PFSK-1 (cell line): ENCODE results near the gene PRMT9.

Experiments used
- FOXP2 ChIP-seq: optimal IDR thresholded peaks from 2 replicates; pipeline ENCODE3; 2011; ENCODE audit warnings: borderline replicate concordance, control low read depth, inconsistent platforms; ENCODE audit not compliant: insufficient read depth; ENCODE audit errors: extremely low read length, extremely low read depth
- POLR2AphosphoS5 ChIP-seq: IDR thresholded peaks from 2 replicates; pipeline ENCODE4 v1.6.1; 2012; ENCODE audit warnings: low read depth, mild to moderate bottlenecking, control low read depth, low read length, moderate library complexity
- REST ChIP-seq, 2 experiments: IDR thresholded peaks; 2 replicates each; pipeline versions ENCODE4 v1.6.1 to v1.8.0; 2011 to 2012; ENCODE audit warnings: low read depth in 2 of 2, low read length in 2 of 2, control low read depth in 1 of 2, inconsistent platforms in 1 of 2, mild to moderate bottlenecking in 1 of 2, moderate library complexity in 1 of 2; ENCODE audit not compliant: insufficient read depth in 1 of 2
- SIN3A ChIP-seq: IDR thresholded peaks from 2 replicates; pipeline ENCODE4 v1.6.1; 2012; ENCODE audit warnings: mild to moderate bottlenecking, low read length, moderate library complexity, borderline replicate concordance; ENCODE audit not compliant: insufficient read depth
- TAF1 ChIP-seq: IDR thresholded peaks from 2 replicates; pipeline ENCODE4 v1.6.1; 2012; ENCODE audit warnings: low read length, control low read depth, borderline replicate concordance; ENCODE audit not compliant: insufficient read depth

Gene PRMT9

GRCh38 chr4:147633113-147633512 is 50.9 kb downstream of the PRMT9 start:
- TF ChIP-seq FOXP2, result no peak
- TF ChIP-seq TAF1, result no peak

GRCh38 chr4:147629783-147630730 is 53.9 kb downstream of the PRMT9 start:
- TF ChIP-seq REST (IDR thresholded peaks at IDR 0.05; ENCODE audit: insufficient read depth in 1 of 2, low read depth in 2 of 2, low read length in 2 of 2) (no peak), SIN3A (no peak), TAF1 (no peak), POLR2AphosphoS5 (no peak), FOXP2 (no peak)

- TF ChIP-seq TAF1, result no peak
- no peak for TF ChIP-seq REST (IDR thresholded peaks at IDR 0.05; ENCODE audit: insufficient read depth in 1 of 2, low read depth in 2 of 2, low read length in 2 of 2)
- no peak for TF ChIP-seq SIN3A
- TF ChIP-seq FOXP2, result no peak
- TF ChIP-seq POLR2AphosphoS5, result no peak
These were observed 55.5 kb downstream of the PRMT9 start for GRCh38 chr4:147628415-147628814.

DNA sequence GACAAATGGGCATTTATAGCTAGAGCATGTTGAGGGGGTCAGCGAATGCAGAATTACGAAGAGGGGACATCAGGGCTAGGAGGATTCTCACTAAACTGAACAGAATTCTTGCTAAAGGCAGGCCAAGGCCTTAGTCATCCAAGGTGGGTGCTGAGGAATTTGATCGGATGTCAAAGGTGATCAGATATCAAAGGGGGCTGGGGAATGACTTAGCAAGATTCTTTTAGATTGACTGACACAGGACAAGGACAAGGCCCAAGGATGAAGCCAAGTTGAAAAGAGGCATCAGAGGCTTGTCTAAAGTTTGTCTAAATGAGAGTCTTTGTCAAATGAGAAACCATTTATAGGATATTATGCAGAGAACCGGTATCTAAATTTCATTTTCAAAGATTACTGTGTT is 57.1 kb downstream of the PRMT9 start:
- no peak for TF ChIP-seq POLR2AphosphoS5
- no peak for TF ChIP-seq SIN3A
- no peak for TF ChIP-seq FOXP2
- no peak for TF ChIP-seq TAF1
- no peak for TF ChIP-seq REST (IDR thresholded peaks at IDR 0.05; ENCODE audit: insufficient read depth in 1 of 2, low read depth in 2 of 2, low read length in 2 of 2)

GRCh38 chr4:147625733-147626132 is 58.2 kb downstream of the PRMT9 start:
- TF ChIP-seq SIN3A (no peak), FOXP2 (no peak), REST (IDR thresholded peaks at IDR 0.05; ENCODE audit: insufficient read depth in 1 of 2, low read depth in 2 of 2, low read length in 2 of 2) (no peak), TAF1 (no peak), POLR2AphosphoS5 (no peak)
